Spleen (tissue), 7 donors: ENCODE measurements around the gene CDH13.

ENCODE experiments used
- POLR2A ChIP-seq, 3 donors: fragments of 450-650 bp; IDR thresholded peaks; one replicate each; pipeline ENCODE4 v1.5.1; 2017; ENCODE audit warnings: antibody characterized with exemption in 3 of 3, mild to moderate bottlenecking in 1 of 3
- POLR2AphosphoS5 ChIP-seq, 3 donors: sonication (generic); formaldehyde crosslinking; IDR thresholded peaks; one replicate each; pipeline ENCODE4 v1.5.1; 2017; ENCODE audit warnings: antibody characterized with exemption in 3 of 3
- TF ChIP-seq, protein P1 (sequence below), 11 experiments: fragments of 200-600 bp in 7 of 11; fragments of 450-650 bp in 4 of 11; sonication (generic) in 4 of 11; IDR thresholded peaks in 8 of 11; conservative IDR thresholded peaks in 3 of 11; 1 replicate in 7 of 11; 2 replicates in 4 of 11; pipeline versions ENCODE4 v1.4.0 to v1.8.0; 2016 to 2021; ENCODE audit warnings: antibody characterized with exemption in 11 of 11, inconsistent platforms in 4 of 11, mild to moderate bottlenecking in 1 of 11
- donor health status: DM: no; HTN: no; CAD: no; lungs with moderate emphysema.
- donor health status: DM: no; HTN: no; CAD: no.
- donor health status: DM: no; HTN: no; CAD: no.

DNA sequence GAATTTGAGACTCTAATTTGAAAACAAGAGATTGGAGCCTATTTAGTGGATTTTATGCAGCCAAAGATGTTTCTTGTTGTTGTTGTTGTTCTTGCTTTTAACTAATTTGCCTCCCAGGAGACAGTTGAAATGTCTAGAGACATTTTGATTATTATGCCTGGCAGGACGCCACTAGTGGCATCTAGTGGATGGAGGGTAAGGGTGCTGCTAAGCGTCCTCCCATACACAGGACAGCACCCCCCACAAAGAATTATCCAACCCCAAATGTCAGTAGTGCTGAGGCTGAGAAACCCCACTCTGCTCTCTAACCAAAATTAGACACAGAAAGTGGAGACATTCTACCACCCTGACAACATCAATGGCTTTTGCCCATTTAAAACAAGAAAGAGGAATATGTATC lies 1165.6 kb downstream of the CDH13 start:
- TF ChIP-seq, protein P1, sequence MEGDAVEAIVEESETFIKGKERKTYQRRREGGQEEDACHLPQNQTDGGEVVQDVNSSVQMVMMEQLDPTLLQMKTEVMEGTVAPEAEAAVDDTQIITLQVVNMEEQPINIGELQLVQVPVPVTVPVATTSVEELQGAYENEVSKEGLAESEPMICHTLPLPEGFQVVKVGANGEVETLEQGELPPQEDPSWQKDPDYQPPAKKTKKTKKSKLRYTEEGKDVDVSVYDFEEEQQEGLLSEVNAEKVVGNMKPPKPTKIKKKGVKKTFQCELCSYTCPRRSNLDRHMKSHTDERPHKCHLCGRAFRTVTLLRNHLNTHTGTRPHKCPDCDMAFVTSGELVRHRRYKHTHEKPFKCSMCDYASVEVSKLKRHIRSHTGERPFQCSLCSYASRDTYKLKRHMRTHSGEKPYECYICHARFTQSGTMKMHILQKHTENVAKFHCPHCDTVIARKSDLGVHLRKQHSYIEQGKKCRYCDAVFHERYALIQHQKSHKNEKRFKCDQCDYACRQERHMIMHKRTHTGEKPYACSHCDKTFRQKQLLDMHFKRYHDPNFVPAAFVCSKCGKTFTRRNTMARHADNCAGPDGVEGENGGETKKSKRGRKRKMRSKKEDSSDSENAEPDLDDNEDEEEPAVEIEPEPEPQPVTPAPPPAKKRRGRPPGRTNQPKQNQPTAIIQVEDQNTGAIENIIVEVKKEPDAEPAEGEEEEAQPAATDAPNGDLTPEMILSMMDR (IDR thresholded peaks at IDR 0.05 in 8 of 11, conservative IDR thresholded peaks at IDR 0.05 in 3 of 11), result no peak
- TF ChIP-seq POLR2AphosphoS5 (IDR thresholded peaks at IDR 0.05) (no peak), POLR2A (IDR thresholded peaks at IDR 0.05) (no peak)
